HEK293 (cell line): ENCODE measurements around the gene DEUP1.

Experiments used
- ZNF138 ChIP-seq: fragments of 450-650 bp; formaldehyde crosslinking; IDR thresholded peaks from 2 replicates; pipeline ENCODE4 v1.5.1; 2016; ENCODE audit warnings: missing biosample characterization, missing genetic modification characterization, borderline replicate concordance
- TF ChIP-seq, protein P1 (sequence below): fragments of 450-650 bp; formaldehyde crosslinking; IDR thresholded peaks from 2 replicates; pipeline ENCODE4 v1.5.1; 2016; ENCODE audit warnings: missing biosample characterization, missing genetic modification characterization

DNA sequence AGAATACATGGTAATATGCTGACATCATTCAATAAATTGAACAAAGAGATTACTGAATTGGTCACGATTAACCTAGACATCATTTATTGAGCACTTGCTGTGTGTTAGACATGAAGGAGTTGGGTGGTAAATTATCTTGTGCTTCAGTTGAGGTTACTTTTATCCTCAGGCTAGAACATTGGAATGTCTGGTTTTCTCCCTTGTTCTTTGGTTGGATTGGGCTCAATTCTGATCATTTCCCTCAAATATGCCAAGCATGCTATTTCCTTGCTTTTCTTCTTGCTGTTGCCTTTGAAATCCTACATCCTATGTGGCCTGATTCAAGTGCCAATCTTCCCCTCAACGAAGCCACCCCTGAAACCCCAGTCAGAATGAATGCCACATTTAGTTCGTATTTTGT, 65.8 kb downstream of the DEUP1 start:
- TF ChIP-seq, protein P1, sequence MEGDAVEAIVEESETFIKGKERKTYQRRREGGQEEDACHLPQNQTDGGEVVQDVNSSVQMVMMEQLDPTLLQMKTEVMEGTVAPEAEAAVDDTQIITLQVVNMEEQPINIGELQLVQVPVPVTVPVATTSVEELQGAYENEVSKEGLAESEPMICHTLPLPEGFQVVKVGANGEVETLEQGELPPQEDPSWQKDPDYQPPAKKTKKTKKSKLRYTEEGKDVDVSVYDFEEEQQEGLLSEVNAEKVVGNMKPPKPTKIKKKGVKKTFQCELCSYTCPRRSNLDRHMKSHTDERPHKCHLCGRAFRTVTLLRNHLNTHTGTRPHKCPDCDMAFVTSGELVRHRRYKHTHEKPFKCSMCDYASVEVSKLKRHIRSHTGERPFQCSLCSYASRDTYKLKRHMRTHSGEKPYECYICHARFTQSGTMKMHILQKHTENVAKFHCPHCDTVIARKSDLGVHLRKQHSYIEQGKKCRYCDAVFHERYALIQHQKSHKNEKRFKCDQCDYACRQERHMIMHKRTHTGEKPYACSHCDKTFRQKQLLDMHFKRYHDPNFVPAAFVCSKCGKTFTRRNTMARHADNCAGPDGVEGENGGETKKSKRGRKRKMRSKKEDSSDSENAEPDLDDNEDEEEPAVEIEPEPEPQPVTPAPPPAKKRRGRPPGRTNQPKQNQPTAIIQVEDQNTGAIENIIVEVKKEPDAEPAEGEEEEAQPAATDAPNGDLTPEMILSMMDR, result no peak
- no peak for TF ChIP-seq ZNF138 (tag by site-specific recombination)
